Esophagus muscularis mucosa (tissue), 4 donors: ENCODE results near the gene RRP15. TPM values are rescaled to one million over a fixed set of nuclear protein-coding genes. Genes with fewer than 3 reads are reported as not detected.

Source experiments
- DNase-seq: peaks from one replicate; pipeline ENCODE4 v3.0.0-alpha.2; 2017; ENCODE audit errors: extremely low spot score
- H3K27ac ChIP-seq, 4 donors: fragments of 200-600 bp; sonication (generic); replicated peaks in 1 of 4; 1 replicate in 3 of 4; 2 replicates in 1 of 4; pipeline ENCODE4 v1.5.1; 2016 to 2019; ENCODE audit warnings: mild to moderate bottlenecking in 1 of 4
- H3K27me3 ChIP-seq, 4 donors: fragments of 200-600 bp; sonication (generic); one replicate each; pipeline versions ENCODE4 v1.5.1 to v1.6.0; 2016 to 2019
- H3K36me3 ChIP-seq, 4 donors: fragments of 200-600 bp; sonication (generic); one replicate each; pipeline ENCODE4 v1.5.1; 2016 to 2019
- H3K4me1 ChIP-seq, 4 donors: fragments of 200-600 bp; sonication (generic); one replicate each; pipeline ENCODE4 v1.5.1; 2016 to 2019
- H3K4me3 ChIP-seq, 4 donors: fragments of 200-600 bp; sonication (generic); 1 replicate in 2 of 4; 2 replicates in 2 of 4; pipeline ENCODE4 v1.5.1; 2016 to 2019; ENCODE audit warnings: mild to moderate bottlenecking in 4 of 4, moderate library complexity in 1 of 4
- H3K9me3 ChIP-seq, 4 donors: fragments of 200-600 bp; sonication (generic); 1 replicate in 3 of 4; 2 replicates in 1 of 4; pipeline ENCODE4 v1.5.1; 2016 to 2019
- CTCF ChIP-seq, 3 experiments: fragments of 200-600 bp in 2 of 3; fragments of 450-650 bp in 1 of 3; sonication (generic) in 2 of 3; IDR thresholded peaks; one replicate each; pipeline ENCODE4 v1.5.1; 2017 to 2019; ENCODE audit warnings: antibody characterized with exemption in 3 of 3, mild to moderate bottlenecking in 2 of 3, moderate library complexity in 1 of 3
- EP300 ChIP-seq: sonication (generic); formaldehyde crosslinking; IDR thresholded peaks from one replicate; pipeline ENCODE4 v1.6.1; 2017; ENCODE audit warnings: antibody characterized with exemption
- POLR2A ChIP-seq: fragments of 450-650 bp; IDR thresholded peaks from one replicate; pipeline ENCODE4 v1.6.1; 2017; ENCODE audit warnings: antibody characterized with exemption, moderate library complexity, mild to moderate bottlenecking, low read depth
- POLR2AphosphoS5 ChIP-seq, 2 donors: sonication (generic); formaldehyde crosslinking; IDR thresholded peaks; one replicate each; pipeline ENCODE4 v1.6.1; 2017; ENCODE audit warnings: antibody characterized with exemption in 2 of 2
- WGBS: methylation state at CpG from one replicate; pipeline ENCODE4 v1.1.5; 2018; 5-methylcytosine and 5-hydroxymethylcytosine counted together
- intact Hi-C: fragments of 100-400 bp; cut with DNase I; formaldehyde crosslinking; loops from one replicate; pipeline ENCODE4 v1.15.1; 2023
- total RNA-seq, 4 donors: library from RNA; depleted of rRNA; stranded (reverse); fragments of >200 nt; gene quantifications; one replicate each; pipeline versions ENCODE4 v1.1.0 to v1.2.1, GENCODE V29; 2016

The RRP15 gene
- total RNA-seq, 4 donors from 2014 or later = 7.0 to 9.9 (median 8.1) TPM

DNA sequence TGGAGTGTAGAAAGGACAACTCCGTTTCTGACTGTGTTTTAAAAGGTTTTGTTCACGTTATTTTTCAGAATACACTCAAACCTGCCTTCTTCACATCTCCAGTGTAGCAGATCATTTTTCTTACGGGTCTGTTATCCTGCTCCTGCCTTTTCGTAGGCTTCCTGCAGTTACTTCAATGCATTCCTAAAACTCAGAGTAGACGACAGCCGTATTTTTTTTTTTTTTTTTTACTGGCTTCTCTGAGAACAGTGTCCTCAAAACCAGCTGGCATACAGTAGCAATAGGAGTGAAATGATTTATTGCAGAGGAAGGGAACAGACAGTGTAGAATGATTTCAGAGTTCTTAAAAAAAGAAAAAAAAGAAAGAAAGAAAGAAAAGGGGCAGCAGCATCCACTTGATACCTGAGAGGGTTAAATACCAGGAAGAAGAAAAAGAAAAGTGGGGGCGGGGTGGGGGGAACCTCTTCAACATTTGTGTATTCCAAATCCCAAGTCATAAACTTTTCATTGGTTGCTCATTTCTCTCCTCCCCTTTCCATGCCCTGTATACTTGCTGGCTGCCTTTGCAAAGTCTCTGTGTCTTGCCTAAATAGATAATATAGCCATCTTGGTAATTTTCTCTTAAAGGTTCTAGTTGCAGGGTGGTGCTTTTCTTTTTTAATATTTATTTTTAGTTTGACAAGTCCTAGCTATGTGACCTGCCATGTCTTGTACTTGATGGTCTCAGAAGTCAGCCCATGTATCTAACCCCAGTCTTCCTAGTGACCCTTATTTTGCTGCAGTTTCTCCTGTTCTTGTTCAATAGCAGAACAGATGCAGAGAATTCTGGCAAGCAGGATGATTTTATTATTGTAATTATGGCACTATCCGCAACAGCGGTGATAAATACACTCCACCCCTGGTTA, 62.9 kb downstream of the RRP15 start:
- H3K36me3 ChIP-seq = no peaks in the 10 kb centered on the region
- peaks cover 11 to 55% (median 52%) of the 10 kb centered on the region in 4 donors for H3K4me1 ChIP-seq
- DNase-seq = no peak
- WGBS = 9% methylated on average over 9 of the region's 9 CpGs
- intact Hi-C loops = loop anchor here (5.0 to 10.0 kb wide), 4 partner anchors 147 to 827 kb away; partner anchors contain the start of gene LYPLAL1
- H3K27me3 ChIP-seq = no peaks in the 10 kb centered on the region
- no peaks in the 10 kb centered on the region for H3K9me3 ChIP-seq
- H3K4me3 ChIP-seq = peak overlapping the region; percentile 69 to 78 (median 74)
- peak overlapping the region; percentile 83 to 91 (median 90) for H3K27ac ChIP-seq
- TF ChIP-seq POLR2AphosphoS5 (IDR thresholded peaks at IDR 0.05) (no peak), POLR2A (no peak), CTCF (IDR thresholded peaks at IDR 0.05) (no peak), EP300 (no peak)

- no peaks in the 10 kb centered on the region for H3K36me3 ChIP-seq
- no peak for DNase-seq
- H3K27me3 ChIP-seq = no peaks in the 10 kb centered on the region
- H3K4me3 ChIP-seq = peak overlapping the region; percentile 69 to 78 (median 74)
- no peaks in the 10 kb centered on the region for H3K9me3 ChIP-seq
- 30% methylated on average over 3 of the region's 3 CpGs for WGBS
- TF ChIP-seq POLR2AphosphoS5 (IDR thresholded peaks at IDR 0.05) = peak in 1 of 2 donors; percentile 14
- TF ChIP-seq CTCF (IDR thresholded peaks at IDR 0.05) = no peak
- intact Hi-C loops = loop anchor here (5.0 to 10.0 kb wide), 4 partner anchors 146 to 826 kb away; partner anchors contain the start of gene LYPLAL1
- peak overlapping the region; percentile 83 to 91 (median 90) for H3K27ac ChIP-seq
- H3K4me1 ChIP-seq = peaks cover 11 to 55% (median 52%) of the 10 kb centered on the region in 4 donors
Measured at GRCh38 chr1:218348628-218349071, 63.6 kb downstream of the RRP15 start.

GRCh38 chr1:218349348-218350034, 64.4 kb downstream of the RRP15 start:
- Histone ChIP-seq H3K9me3 (no peaks in the 10 kb centered on the region), H3K27ac (peak overlapping the region; percentile 83 to 91 (median 90)), H3K4me1 (peaks cover 11 to 54% (median 50%) of the 10 kb centered on the region in 4 donors), H3K4me3 (peak overlapping the region; percentile 69 to 78 (median 74)), H3K27me3 (no peaks in the 10 kb centered on the region), H3K36me3 (no peaks in the 10 kb centered on the region)
- 43% methylated on average over 5 of the region's 5 CpGs for WGBS
- TF ChIP-seq POLR2AphosphoS5 (IDR thresholded peaks at IDR 0.05) (no peak), EP300 (no peak), CTCF (IDR thresholded peaks at IDR 0.05) (no peak), POLR2A (no peak)
- intact Hi-C loops = loop anchor here (5.0 to 10.0 kb wide), 4 partner anchors 145 to 825 kb away; partner anchors contain the start of gene LYPLAL1
- DNase-seq = no peak

DNA sequence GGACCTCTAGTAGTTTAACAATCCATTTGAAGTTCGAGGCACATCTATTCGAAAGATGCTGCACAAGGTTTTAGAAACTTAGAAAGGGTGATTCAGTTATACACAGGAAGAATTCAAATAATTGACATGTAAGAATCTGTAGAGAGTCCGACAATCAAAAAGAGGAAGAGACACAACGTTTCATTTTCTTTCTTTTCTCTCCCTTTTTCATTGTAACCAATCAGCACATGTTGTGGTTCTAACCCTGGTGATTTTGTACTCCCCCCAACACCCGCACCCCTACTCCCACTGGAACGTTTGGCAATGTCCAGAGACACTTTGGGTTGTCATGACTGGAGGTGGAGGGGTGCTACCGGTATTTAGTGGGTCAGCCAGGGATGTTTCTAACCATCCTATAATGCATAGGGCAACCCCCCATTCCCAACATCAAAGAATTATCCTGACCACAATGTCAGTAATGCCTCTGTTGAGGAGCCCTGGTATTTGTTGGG, 65.0 kb downstream of the RRP15 start:
- TF ChIP-seq POLR2AphosphoS5 (IDR thresholded peaks at IDR 0.05) (no peak), POLR2A (no peak), EP300 (no peak)
- Histone ChIP-seq H3K36me3 (no peaks in the 10 kb centered on the region), H3K9me3 (no peaks in the 10 kb centered on the region), H3K4me3 (peak overlapping the region in 2 of 4 donors; percentile 24 to 73), H3K4me1 (peaks cover 6 to 53% (median 45%) of the 10 kb centered on the region in 4 donors), H3K27me3 (no peaks in the 10 kb centered on the region), H3K27ac (peak overlapping the region; percentile 83 to 91 (median 90))
- intact Hi-C loops = no loop called here
- 53% methylated on average over 7 of the region's 7 CpGs for WGBS
- no peak for DNase-seq
